NCI-H1048 (cell line): ENCODE data around the gene OSBPL2.

Experiments
- DNase-seq: peaks from one replicate; lab custom pipeline; 2025; lab: John Stamatoyannopoulos, UW

The OSBPL2 gene

GRCh38 chr20:62237801-62238568, at the start of gene OSBPL2:
OSBPL2 (plus strand) TSS chr20:62238521; CDS start chr20:62256185, 17,664 bp downstream.
- peak; percentile 88 for DNase-seq

DNA sequence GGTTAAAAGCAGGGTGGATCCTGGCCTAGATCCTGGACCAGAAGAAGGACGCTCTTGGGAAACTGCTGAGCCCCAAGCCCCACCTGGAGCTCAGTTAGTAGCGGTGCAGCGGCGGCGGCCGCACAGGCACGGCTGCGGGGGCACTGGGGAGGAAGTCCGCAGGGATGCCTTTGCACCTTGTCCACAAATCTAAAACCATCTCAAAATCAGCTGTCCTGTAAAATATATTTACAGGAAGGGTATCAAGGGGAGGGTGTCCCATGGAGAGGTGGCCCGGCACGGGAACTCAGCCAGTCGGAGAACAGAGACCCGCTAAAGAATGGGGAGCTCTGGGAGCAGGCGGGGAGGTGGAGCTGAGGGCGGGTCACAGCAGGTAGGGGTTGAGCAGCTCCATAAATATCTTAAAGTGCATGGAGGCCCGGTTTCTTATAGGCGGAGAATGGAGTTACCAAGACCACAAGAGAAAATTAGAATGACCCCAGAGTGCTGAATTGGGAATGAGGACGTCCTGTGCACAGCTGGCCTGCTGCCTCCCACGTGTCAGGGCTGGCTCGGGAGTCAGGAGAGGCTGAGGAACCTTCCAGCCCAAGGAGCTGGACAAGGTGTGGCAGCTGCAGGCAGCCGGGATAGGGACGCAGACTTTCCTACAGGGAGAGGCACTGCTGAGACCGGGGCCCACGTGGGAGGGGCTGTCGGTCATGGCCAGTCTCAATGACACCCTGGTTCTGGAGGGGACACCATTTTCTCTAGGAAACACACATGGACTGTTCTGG, 47.5 kb upstream of the OSBPL2 start:
- no peak for DNase-seq

- no peak for DNase-seq
Observed at GRCh38 chr20:62191781-62192559, 46.4 kb upstream of the OSBPL2 start.

- no peak for DNase-seq
Observed at GRCh38 chr20:62192635-62193034, 45.7 kb upstream of the OSBPL2 start.

- no peak for DNase-seq
Observed at GRCh38 chr20:62193079-62194025, 45.0 kb upstream of the OSBPL2 start.

- DNase-seq = no peak
Observed at GRCh38 chr20:62195075-62195405, 43.3 kb upstream of the OSBPL2 start.

GRCh38 chr20:62195736-62196135, 42.6 kb upstream of the OSBPL2 start:
- no peak for DNase-seq

- no peak for DNase-seq
Observed at GRCh38 chr20:62196286-62196685, 42.0 kb upstream of the OSBPL2 start.

- no peak for DNase-seq
Observed at GRCh38 chr20:62197311-62197710, 41.0 kb upstream of the OSBPL2 start.

- DNase-seq = no peak
Observed at GRCh38 chr20:62197801-62198200, 40.5 kb upstream of the OSBPL2 start.

GRCh38 chr20:62198496-62198895, 39.8 kb upstream of the OSBPL2 start:
- DNase-seq = no peak

DNA sequence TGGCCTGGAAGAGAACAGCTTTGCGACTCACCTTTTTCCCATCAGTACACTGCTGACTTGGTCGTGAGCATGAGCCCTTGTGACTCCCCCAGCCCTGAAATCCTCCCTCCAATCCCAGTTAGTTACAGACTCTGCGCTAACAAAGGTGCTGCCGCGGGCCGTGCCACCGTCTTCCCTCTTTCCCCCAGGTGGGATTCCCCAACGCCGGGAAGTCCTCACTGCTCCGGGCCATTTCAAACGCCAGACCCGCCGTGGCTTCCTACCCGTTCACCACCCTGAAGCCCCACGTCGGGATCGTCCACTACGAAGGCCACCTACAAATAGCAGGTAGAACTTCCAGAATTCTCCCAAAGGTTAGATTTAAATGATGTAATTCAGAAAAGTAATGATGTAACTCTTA, 39.4 kb upstream of the OSBPL2 start:
- no peak for DNase-seq

DNA sequence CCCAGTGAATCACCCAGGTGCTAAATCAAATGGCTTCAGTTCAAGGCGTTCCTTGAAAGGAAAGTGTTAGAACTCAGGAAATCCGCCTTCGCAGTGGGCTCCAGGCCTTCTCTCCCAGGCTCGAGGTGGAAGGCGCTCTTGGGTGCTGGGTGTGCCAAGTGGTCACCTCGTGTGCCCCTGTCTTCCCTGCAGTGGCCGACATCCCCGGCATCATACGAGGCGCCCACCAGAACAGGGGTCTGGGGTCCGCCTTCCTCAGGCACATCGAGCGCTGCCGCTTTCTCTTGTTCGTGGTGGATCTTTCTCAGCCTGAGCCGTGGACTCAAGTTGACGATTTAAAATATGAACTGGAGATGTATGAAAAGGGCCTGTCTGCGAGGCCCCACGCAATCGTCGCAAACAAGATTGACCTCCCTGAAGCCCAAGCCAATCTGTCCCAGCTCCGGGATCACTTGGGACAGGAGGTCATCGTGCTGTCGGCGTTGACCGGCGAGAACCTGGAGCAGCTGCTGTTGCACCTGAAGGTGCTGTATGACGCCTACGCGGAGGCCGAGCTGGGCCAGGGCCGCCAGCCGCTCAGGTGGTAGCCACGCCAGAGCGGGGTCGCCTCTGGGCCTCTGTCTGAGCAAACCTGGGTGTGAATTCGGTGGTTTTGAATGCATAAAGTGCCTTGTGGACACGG, 37.7 kb upstream of the OSBPL2 start:
- no peak for DNase-seq

- no peak for DNase-seq
Observed at GRCh38 chr20:62201173-62202082, 36.9 kb upstream of the OSBPL2 start.

GRCh38 chr20:62202083-62202395, 36.3 kb upstream of the OSBPL2 start:
- no peak for DNase-seq

DNA sequence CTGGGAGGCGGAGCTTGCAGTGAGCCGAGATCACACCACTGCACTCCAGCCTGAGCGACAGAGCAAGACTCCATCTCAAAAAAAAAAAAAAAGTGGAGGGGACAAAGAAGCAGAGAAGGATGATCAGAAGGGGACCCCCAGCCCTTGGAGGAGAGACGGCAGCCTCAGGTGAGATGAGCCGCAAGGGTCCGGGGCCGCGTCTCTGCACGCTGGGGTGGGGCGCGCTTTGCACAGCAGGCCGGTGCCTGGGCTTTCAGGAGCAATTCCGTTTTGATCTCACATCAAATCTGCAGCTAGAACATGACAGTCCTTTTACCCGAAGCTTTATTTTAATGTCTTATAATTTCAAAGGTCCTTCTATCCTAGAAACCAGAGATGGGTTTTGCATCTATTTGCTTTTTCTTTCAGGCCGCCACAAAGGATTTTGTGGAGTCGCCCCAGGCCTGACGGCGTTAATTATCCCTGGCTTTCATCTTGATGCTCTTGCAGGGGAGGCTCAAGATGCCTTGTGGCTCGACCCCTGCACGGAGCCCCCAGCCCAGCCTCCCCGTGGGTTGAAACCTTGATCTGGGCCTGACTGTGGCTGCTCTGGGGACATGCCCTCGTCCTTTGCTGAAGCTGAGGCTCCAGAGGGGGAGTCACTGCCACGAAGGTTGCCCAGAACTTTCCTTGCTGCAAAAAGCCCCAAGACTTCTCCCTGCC, 35.5 kb upstream of the OSBPL2 start:
- DNase-seq = no peak

GRCh38 chr20:62203378-62204030, 34.8 kb upstream of the OSBPL2 start:
- no peak for DNase-seq

DNA sequence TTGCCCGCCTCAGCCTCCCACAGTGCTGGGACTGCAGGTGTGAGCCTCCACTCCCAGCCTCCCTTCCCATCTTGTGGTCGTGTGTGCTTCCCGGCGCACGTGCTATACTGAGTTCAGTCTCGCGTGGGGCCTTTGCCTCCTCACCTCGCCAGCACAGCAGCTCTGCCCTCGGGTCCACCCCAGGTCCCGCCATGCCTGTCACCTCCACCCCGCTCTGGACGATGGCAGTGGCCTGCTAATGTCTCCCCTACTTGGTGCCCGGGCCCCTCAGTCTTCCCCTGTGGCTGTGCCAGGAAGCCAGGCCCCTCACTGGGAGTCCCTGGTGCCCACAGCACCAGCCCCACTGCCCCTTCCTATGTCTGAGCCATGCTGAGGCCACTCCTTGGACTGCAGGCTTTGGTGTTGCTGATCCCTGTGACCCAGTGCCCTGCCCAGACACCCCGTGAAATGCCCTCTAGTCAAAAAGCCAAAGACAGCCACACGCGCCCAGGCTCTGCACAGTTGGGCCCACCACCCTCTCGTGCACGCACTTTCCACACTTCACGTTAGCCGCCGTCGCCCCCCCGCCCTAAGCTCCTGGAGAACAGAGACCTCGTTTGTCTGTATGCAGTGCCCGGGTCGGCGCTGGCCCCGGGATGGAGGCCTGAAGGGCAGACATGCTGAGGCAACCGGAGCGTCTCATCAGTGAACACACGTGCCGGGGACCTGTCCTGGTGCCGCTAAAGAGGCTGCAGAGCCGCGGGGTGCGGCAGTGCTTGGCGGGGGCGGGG, 32.5 kb upstream of the OSBPL2 start:
- DNase-seq = no peak
